ENCODE measurements around the gene ATG9B. TPM values are rescaled to one million over a fixed set of nuclear protein-coding genes. Genes with fewer than 3 reads are reported as not detected.

Gene ATG9B
- total RNA-seq, 1 experiment from 2014 or later = 1.3 TPM

DNA sequence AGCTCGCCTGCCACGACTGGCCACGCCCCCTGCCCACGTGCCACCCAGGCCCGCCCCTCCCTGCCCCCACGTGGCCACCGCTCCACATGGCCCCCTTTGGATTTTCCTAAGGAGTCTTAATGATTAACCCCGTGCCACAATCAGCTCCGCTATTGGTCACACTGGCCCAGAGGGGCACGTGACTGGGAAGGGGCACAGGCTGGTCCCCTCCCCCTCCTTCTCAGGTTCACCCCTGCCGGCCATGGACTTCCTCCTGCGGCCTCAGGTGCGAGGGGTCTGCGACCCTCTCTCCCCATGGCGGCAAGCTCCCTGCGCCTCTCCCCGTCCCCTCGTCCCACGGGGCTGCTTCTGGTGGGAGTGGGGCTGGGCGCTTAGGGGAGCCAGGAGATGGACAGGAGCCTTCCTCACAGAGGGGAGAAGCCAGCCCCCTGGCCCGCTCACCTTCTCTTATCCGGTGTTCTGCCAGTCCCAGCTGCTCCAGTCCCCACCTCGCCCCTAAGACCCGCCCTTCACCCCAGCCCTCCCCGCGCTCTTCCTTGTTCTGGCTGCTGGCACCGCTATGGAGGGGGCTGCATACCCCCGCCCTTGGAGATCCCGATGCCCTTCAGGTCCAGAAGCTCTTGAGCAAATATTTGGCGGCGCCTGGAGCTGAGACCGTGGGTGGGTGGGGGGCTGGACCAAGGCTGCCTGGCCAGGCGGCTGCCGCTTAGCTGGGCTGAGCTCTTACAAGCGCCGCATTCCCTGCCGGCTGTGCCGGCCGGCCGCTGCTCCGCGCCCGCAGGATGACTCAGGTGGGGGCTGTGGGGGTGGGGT lies 38.3 kb upstream of the ATG9B start:
- peak overlapping the region; percentile 97 for H3K27ac ChIP-seq (ENCODE audit: low read length)
- no peaks in the 10 kb centered on the region for H3K27me3 ChIP-seq (ENCODE audit: low read length)
- H3F3A ChIP-seq (ENCODE audit: low read length, unreplicated experiment) = no peaks in the 10 kb centered on the region
- ChIA-PET CTCF (interaction anchor here (0.8 to 1.3 kb wide), 4 partner anchors 44 to 51 kb away, joined by 4 to 10 read pairs (median 5); no protein-coding TSS in a partner anchor), POLR2A (ENCODE audit: unreplicated experiment) (interaction anchor here (0.6 to 1.2 kb wide), 6 partner anchors 14 to 457 kb away, joined by 4 to 23 read pairs (median 6); partner anchors contain the start of genes ASIC3, FASTK, RHEB and TMUB1)
- no TSS peak for BruUV-seq (replicated peaks)
- H3K4me3 ChIP-seq (ENCODE audit: low read length) = peak overlapping the region; percentile 86
- peak overlapping the region; percentile 99 for H3K4me2 ChIP-seq (ENCODE audit: low read length)
- H3K4me1 ChIP-seq (ENCODE audit: insufficient read depth, low read length) = peaks cover 40% of the 10 kb centered on the region
- no peak for TF ChIP-seq EZH2 (IDR thresholded peaks at IDR 0.05; ENCODE audit: low read length, unreplicated experiment)
- TF ChIP-seq, protein P1, sequence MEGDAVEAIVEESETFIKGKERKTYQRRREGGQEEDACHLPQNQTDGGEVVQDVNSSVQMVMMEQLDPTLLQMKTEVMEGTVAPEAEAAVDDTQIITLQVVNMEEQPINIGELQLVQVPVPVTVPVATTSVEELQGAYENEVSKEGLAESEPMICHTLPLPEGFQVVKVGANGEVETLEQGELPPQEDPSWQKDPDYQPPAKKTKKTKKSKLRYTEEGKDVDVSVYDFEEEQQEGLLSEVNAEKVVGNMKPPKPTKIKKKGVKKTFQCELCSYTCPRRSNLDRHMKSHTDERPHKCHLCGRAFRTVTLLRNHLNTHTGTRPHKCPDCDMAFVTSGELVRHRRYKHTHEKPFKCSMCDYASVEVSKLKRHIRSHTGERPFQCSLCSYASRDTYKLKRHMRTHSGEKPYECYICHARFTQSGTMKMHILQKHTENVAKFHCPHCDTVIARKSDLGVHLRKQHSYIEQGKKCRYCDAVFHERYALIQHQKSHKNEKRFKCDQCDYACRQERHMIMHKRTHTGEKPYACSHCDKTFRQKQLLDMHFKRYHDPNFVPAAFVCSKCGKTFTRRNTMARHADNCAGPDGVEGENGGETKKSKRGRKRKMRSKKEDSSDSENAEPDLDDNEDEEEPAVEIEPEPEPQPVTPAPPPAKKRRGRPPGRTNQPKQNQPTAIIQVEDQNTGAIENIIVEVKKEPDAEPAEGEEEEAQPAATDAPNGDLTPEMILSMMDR (conservative IDR thresholded peaks at IDR 0.05; ENCODE audit: low read depth, low read length) = no peak
- TF ChIP-seq EZH2phosphoT487 (IDR thresholded peaks at IDR 0.05; ENCODE audit: borderline replicate concordance, low read length) = no peak
- peak overlapping the region; percentile 89 for H3K9ac ChIP-seq (ENCODE audit: low read length)
- H3K36me3 ChIP-seq (ENCODE audit: low read depth, low read length) = peaks cover 21% of the 10 kb centered on the region
- no peaks in the 10 kb centered on the region for H3K9me2 ChIP-seq (replicated peaks; ENCODE audit: low read length)
- intact Hi-C loops (cut with micrococcal nuclease) = loop anchor here (1.0 kb wide), 1 partner anchor 18 kb away; the partner anchor contains the start of gene FASTK
- peaks cover 39% of the 10 kb centered on the region for H3K79me2 ChIP-seq (ENCODE audit: low read length)
- H4K20me1 ChIP-seq (ENCODE audit: low read length) = no peaks in the 10 kb centered on the region
- ATAC-seq (peak; percentile 33), DNase-seq (peak; percentile 67)
- H3K9me3 ChIP-seq (ENCODE audit: low read length) = no peaks in the 10 kb centered on the region
- peak overlapping the region; percentile 73 for H2AFZ ChIP-seq (ENCODE audit: low read length)

DNA sequence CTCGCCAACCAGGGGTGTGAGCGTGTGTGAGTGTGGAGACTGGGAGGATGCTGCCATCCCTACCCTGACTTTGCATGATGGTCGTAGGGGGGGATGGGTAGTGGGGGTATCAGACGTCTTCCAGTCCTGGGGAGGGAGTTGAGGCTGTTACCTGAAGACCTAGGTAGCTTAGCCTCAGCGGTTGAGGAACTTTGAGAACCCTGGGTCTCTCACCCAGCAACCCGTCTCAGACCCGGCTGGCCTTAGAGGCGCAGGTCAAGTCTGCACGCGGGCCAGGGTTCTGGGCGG lies 37.8 kb upstream of the ATG9B start:
- no TSS peak for BruUV-seq (replicated peaks)
- ATAC-seq (no peak), DNase-seq (no peak)
- Histone ChIP-seq H3K27ac (ENCODE audit: low read length) (peak overlapping the region; percentile 97), H3K9me2 (replicated peaks; ENCODE audit: low read length) (no peaks in the 10 kb centered on the region), H3K79me2 (ENCODE audit: low read length) (peaks cover 39% of the 10 kb centered on the region), H2AFZ (ENCODE audit: low read length) (no peak overlapping the region), H3K4me2 (ENCODE audit: low read length) (peak overlapping the region; percentile 99), H3K9me3 (ENCODE audit: low read length) (no peaks in the 10 kb centered on the region), H3K36me3 (ENCODE audit: low read depth, low read length) (peaks cover 17% of the 10 kb centered on the region), H3F3A (ENCODE audit: low read length, unreplicated experiment) (no peaks in the 10 kb centered on the region), H3K4me3 (ENCODE audit: low read length) (peak overlapping the region; percentile 86), H3K9ac (ENCODE audit: low read length) (peak overlapping the region; percentile 89; the same call in 1 of the 2 replicates), H3K4me1 (ENCODE audit: insufficient read depth, low read length) (peaks cover 42% of the 10 kb centered on the region), H3K27me3 (ENCODE audit: low read length) (no peaks in the 10 kb centered on the region), H4K20me1 (ENCODE audit: low read length) (no peaks in the 10 kb centered on the region)
- ChIA-PET CTCF (interaction anchor here (1.1 to 1.3 kb wide), 2 partner anchors 49 to 51 kb away, joined by 5 to 10 read pairs; no protein-coding TSS in a partner anchor), POLR2A (ENCODE audit: unreplicated experiment) (interaction anchor here (1.2 kb wide), 1 partner anchor 18 kb away, joined by 15 read pairs; the partner anchor contains the start of gene FASTK)
- TF ChIP-seq EZH2phosphoT487 (IDR thresholded peaks at IDR 0.05; ENCODE audit: borderline replicate concordance, low read length) (no peak), EZH2 (IDR thresholded peaks at IDR 0.05; ENCODE audit: low read length, unreplicated experiment) (no peak)
- TF ChIP-seq, protein P1 (conservative IDR thresholded peaks at IDR 0.05; ENCODE audit: low read depth, low read length) = no peak
- intact Hi-C loops (cut with micrococcal nuclease) = no loop called here
